CD4-positive, alpha-beta T cell (primary cell): Measurements from ENCODE around the gene UGT1A5. TPM values are rescaled to one million over a fixed set of nuclear protein-coding genes. Genes with fewer than 3 reads are reported as not detected.

ENCODE experiments used
- ATAC-seq: fragments of 200-7000 bp; cut with Tn5 transposase; one replicate; pipeline ENCODE4 v1.10.0; 2022; ENCODE audit warnings: mild to moderate bottlenecking; ENCODE audit not compliant: poor library complexity
- CTCF ChIA-PET: fragments of 350-600 bp; sonication (Branson Sonifier 250); formaldehyde crosslinking; loops from one replicate; lab custom pipeline; 2021; ENCODE audit warnings: antibody characterized with exemption, inconsistent platforms; lab: Charles Lee
- POLR2A ChIA-PET: fragments of 350-600 bp; sonication (Branson Sonifier 250); formaldehyde crosslinking; loops from one replicate; lab custom pipeline; 2021; ENCODE audit warnings: antibody characterized with exemption, inconsistent platforms; lab: Charles Lee
- DNase-seq, 14 experiments: peaks; one replicate each; pipeline ENCODE4 v3.0.0-alpha.2; 2013 to 2020; ENCODE audit warnings: mixed read lengths in 2 of 14
- H3K27ac ChIP-seq, 2 donors: one replicate each; pipeline versions ENCODE4 v1.5.1 to v1.7.0; 2013; ENCODE audit warnings: low read length in 2 of 2, low read depth in 1 of 2, mild to moderate bottlenecking in 1 of 2
- H3K27me3 ChIP-seq, 2 experiments: 1 replicate in 1 of 2; 2 replicates in 1 of 2; pipeline versions ENCODE4 v1.6.1 to v1.7.0; 2013; ENCODE audit warnings: low read length in 2 of 2, control low read depth in 1 of 2, mild to moderate bottlenecking in 1 of 2, moderate library complexity in 1 of 2; ENCODE audit not compliant: insufficient read depth in 2 of 2, control insufficient read depth in 1 of 2
- H3K36me3 ChIP-seq: one replicate; pipeline ENCODE4 v1.6.1; 2013; ENCODE audit warnings: low read length, control low read depth; ENCODE audit not compliant: insufficient read depth
- H3K4me1 ChIP-seq: one replicate; pipeline ENCODE4 v1.6.1; 2013; ENCODE audit warnings: low read length, control low read depth; ENCODE audit not compliant: insufficient read depth
- H3K4me3 ChIP-seq: one replicate; pipeline ENCODE4 v1.5.1; 2013; ENCODE audit warnings: mild to moderate bottlenecking, low read length, moderate library complexity
- H3K9me3 ChIP-seq, 2 experiments: 1 replicate in 1 of 2; 2 replicates in 1 of 2; pipeline versions ENCODE4 v1.6.1 to v1.7.0; 2013; ENCODE audit warnings: low read length in 2 of 2, mild to moderate bottlenecking in 2 of 2, control low read depth in 1 of 2, moderate library complexity in 1 of 2; ENCODE audit not compliant: control insufficient read depth in 1 of 2, insufficient read depth in 1 of 2
- H3K27ac Mint-ChIP-seq: one replicate; pipeline ENCODE4 v1.8.0; 2020; ENCODE audit warnings: mixed read lengths
- H3K27me3 Mint-ChIP-seq: one replicate; pipeline ENCODE4 v1.8.0; 2021; ENCODE audit warnings: mixed read lengths
- H3K36me3 Mint-ChIP-seq: one replicate; pipeline ENCODE4 v1.8.0; 2021; ENCODE audit warnings: low read depth, mixed read lengths
- H3K4me1 Mint-ChIP-seq: one replicate; pipeline ENCODE4 v1.8.0; 2021; ENCODE audit warnings: low read depth, mixed read lengths
- H3K4me3 Mint-ChIP-seq: one replicate; pipeline ENCODE4 v1.8.0; 2020; ENCODE audit warnings: mild to moderate bottlenecking, mixed read lengths
- H3K9me3 Mint-ChIP-seq: one replicate; pipeline ENCODE4 v1.8.0; 2020; ENCODE audit warnings: mixed read lengths
- CTCF ChIP-seq: fragments of 200-600 bp; IDR thresholded peaks from one replicate; pipeline ENCODE4 v1.8.0; 2022; ENCODE audit warnings: antibody characterized with exemption, mild to moderate bottlenecking
- intact Hi-C, 2 experiments: fragments of 100-400 bp; cut with DNase I in 1 of 2; cut with micrococcal nuclease in 1 of 2; formaldehyde crosslinking; loops; one replicate each; pipeline versions ENCODE4 v1.15.1 to v1.9.0; 2023 to 2025; cut with DNase I, micrococcal nuclease
- total RNA-seq, 174 experiments: library from RNA in 2 of 174; stranded (reverse) in 2 of 174; gene quantifications; one replicate each; pipeline ENCODE4 v1.2.3 and lab custom pipeline; 2021 to 2026

The UGT1A5 gene
- total RNA-seq, 2 experiments from 2014 or later, result not detected

DNA sequence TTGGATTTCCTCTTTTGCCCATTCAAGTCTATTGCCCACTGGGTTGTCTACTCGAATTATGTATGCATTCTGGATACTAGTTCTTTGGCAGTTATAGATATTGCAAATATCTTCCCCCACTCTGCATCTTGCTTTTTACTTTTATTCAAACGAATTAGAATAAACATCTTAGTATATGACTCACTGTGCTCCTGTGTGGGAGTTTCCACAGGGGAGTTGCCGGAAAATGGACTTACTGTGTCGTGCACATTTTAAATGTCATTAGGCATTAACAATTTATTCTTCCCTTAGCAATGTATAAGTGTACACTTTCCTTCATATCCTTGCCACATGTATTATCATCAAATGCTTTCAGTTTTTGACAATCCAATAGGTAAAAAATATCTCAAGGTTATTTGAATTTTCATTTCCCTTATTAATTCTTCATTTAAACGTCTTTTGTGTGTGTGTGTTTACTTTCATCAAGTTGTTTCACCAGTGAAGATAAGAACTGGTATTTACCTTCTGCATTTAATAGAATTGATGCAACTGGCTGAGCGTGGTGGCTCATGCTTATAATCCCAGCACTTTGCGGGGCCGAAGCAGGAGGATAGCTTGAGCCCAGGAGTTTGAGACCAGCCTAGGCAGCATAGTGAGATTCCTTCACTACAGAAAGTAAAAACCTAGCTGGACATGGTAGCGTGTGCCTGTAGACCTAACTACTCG lies 4.6 kb upstream of the UGT1A5 start:
- H3K4me3 Mint-ChIP-seq, result no peak overlapping the region
- H3K4me1 Mint-ChIP-seq, result no peaks in the 10 kb centered on the region
- ChIA-PET CTCF (no interaction called here), POLR2A (no interaction called here)
- no peaks in the 10 kb centered on the region for H3K36me3 Mint-ChIP-seq
- H3K27ac Mint-ChIP-seq, result no peak overlapping the region
- peaks cover 3 to 4% of the 10 kb centered on the region in 2 experiments for H3K9me3 ChIP-seq
- peaks cover 3% of the 10 kb centered on the region for H3K9me3 Mint-ChIP-seq
- H3K27me3 ChIP-seq, result peaks cover 4 to 6% of the 10 kb centered on the region in 2 experiments
- no peak for TF ChIP-seq CTCF
- no peak overlapping the region for H3K4me3 ChIP-seq
- ATAC-seq (no peak), DNase-seq (no peak)
- intact Hi-C loops, result no loop called here
- peaks cover 31% of the 10 kb centered on the region for H3K27me3 Mint-ChIP-seq
- no peaks in the 10 kb centered on the region for H3K4me1 ChIP-seq
- H3K36me3 ChIP-seq, result no peaks in the 10 kb centered on the region
- no peak overlapping the region for H3K27ac ChIP-seq

DNA sequence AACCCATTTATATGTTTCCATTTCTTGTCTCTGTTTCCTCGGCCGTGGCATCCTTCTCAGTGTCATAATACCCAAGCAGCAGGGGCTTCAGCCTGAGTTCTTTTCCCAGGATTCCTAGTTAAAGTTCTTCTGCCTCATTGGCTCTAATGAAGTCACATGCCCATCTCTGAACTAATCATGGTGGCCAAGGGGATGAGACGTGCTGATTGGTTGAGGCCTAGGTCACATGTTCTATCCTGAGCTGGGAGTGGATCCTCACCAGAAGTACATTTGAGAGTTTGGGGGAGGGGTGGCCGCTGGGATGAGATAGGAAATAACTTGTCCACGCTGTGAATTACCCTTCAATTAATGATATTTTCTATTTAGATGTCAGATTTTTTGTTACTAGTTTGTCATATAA lies 3.8 kb upstream of the UGT1A5 start:
- no peak for ATAC-seq
- no peak for DNase-seq
- Mint-ChIP-seq H3K27ac (no peak overlapping the region), H3K4me3 (no peak overlapping the region), H3K4me1 (no peaks in the 10 kb centered on the region), H3K36me3 (no peaks in the 10 kb centered on the region), H3K27me3 (peaks cover 35% of the 10 kb centered on the region), H3K9me3 (peaks cover 3% of the 10 kb centered on the region)
- intact Hi-C loops, result no loop called here
- POLR2A ChIA-PET, result no interaction called here
- Histone ChIP-seq H3K27me3 (peaks cover 4 to 6% of the 10 kb centered on the region in 2 experiments), H3K36me3 (no peaks in the 10 kb centered on the region), H3K4me1 (no peaks in the 10 kb centered on the region), H3K9me3 (peaks cover under 1 to 4% of the 10 kb centered on the region in 2 experiments), H3K4me3 (no peak overlapping the region), H3K27ac (no peak overlapping the region)
- CTCF ChIA-PET, result no interaction called here
- no peak for TF ChIP-seq CTCF

- intact Hi-C loops, result loop anchor here (5.0 to 10.0 kb wide), 4 partner anchors 309 to 949 kb away; no protein-coding TSS in a partner anchor
- Mint-ChIP-seq H3K27ac (no peak overlapping the region), H3K9me3 (no peaks in the 10 kb centered on the region), H3K36me3 (no peaks in the 10 kb centered on the region), H3K4me3 (no peak overlapping the region), H3K27me3 (peaks cover 29% of the 10 kb centered on the region), H3K4me1 (no peaks in the 10 kb centered on the region)
- H3K9me3 ChIP-seq, result no peaks in the 10 kb centered on the region
- ATAC-seq (peak; percentile 62), DNase-seq (peak; percentile 44 to 73 (median 58))
- ChIA-PET CTCF (no interaction called here), POLR2A (no interaction called here)
- H3K27ac ChIP-seq, result no peak overlapping the region
- peaks cover 4 to 6% of the 10 kb centered on the region in 2 experiments for H3K27me3 ChIP-seq
- H3K36me3 ChIP-seq, result no peaks in the 10 kb centered on the region
- no peaks in the 10 kb centered on the region for H3K4me1 ChIP-seq
- TF ChIP-seq CTCF, result peak; percentile 78
- H3K4me3 ChIP-seq, result no peak overlapping the region
Observed at GRCh38 chr2:233711312-233712008, 1.2 kb upstream of the UGT1A5 start.
